ENCODE results near the gene MAP1B. TPM values are rescaled to one million over a fixed set of nuclear protein-coding genes. Genes with fewer than 3 reads are reported as not detected.

Gene MAP1B
- total RNA-seq, 1 donor from 2014 or later, result 58.6 TPM

- Mint-ChIP-seq H3K4me1 (ENCODE audit: low read depth) (peaks cover 5% of the 10 kb centered on the region), H3K36me3 (ENCODE audit: insufficient read depth) (peaks cover 2% of the 10 kb centered on the region), H3K27me3 (no peaks in the 10 kb centered on the region), H3K9me3 (ENCODE audit: low read depth) (no peaks in the 10 kb centered on the region), H3K27ac (no peak overlapping the region), H3K4me3 (ENCODE audit: low read depth) (no peak overlapping the region)
- no peak for DNase-seq (ENCODE audit: low spot score, unreplicated experiment)
- TF ChIP-seq CTCF (IDR thresholded peaks at IDR 0.05; ENCODE audit: unreplicated experiment), result no peak
These were observed 144.1 kb downstream of the MAP1B start for GRCh38 chr5:72251386-72251785.

- H3K4me3 Mint-ChIP-seq (ENCODE audit: low read depth), result no peak overlapping the region
- DNase-seq (ENCODE audit: low spot score, unreplicated experiment), result no peak
- peaks cover 2% of the 10 kb centered on the region for H3K36me3 Mint-ChIP-seq (ENCODE audit: insufficient read depth)
- no peak for TF ChIP-seq CTCF (IDR thresholded peaks at IDR 0.05; ENCODE audit: unreplicated experiment)
- peaks cover 5% of the 10 kb centered on the region for H3K4me1 Mint-ChIP-seq (ENCODE audit: low read depth)
- H3K27ac Mint-ChIP-seq, result no peak overlapping the region
- H3K27me3 Mint-ChIP-seq, result no peaks in the 10 kb centered on the region
- H3K9me3 Mint-ChIP-seq (ENCODE audit: low read depth), result no peaks in the 10 kb centered on the region
These were observed 144.7 kb downstream of the MAP1B start for GRCh38 chr5:72252008-72252407.

- DNase-seq (ENCODE audit: low spot score, unreplicated experiment), result no peak
- Mint-ChIP-seq H3K9me3 (ENCODE audit: low read depth) (no peaks in the 10 kb centered on the region), H3K4me3 (ENCODE audit: low read depth) (no peak overlapping the region), H3K27me3 (no peaks in the 10 kb centered on the region), H3K36me3 (ENCODE audit: insufficient read depth) (peaks cover 5% of the 10 kb centered on the region), H3K27ac (no peak overlapping the region), H3K4me1 (ENCODE audit: low read depth) (peaks cover 5% of the 10 kb centered on the region)
- no peak for TF ChIP-seq CTCF (IDR thresholded peaks at IDR 0.05; ENCODE audit: unreplicated experiment)
These were observed 145.4 kb downstream of the MAP1B start for GRCh38 chr5:72252574-72253155.

- no peaks in the 10 kb centered on the region for H3K27me3 Mint-ChIP-seq
- peaks cover 3% of the 10 kb centered on the region for H3K36me3 Mint-ChIP-seq (ENCODE audit: insufficient read depth)
- no peaks in the 10 kb centered on the region for H3K9me3 Mint-ChIP-seq (ENCODE audit: low read depth)
- peaks cover 5% of the 10 kb centered on the region for H3K4me1 Mint-ChIP-seq (ENCODE audit: low read depth)
- TF ChIP-seq CTCF (IDR thresholded peaks at IDR 0.05; ENCODE audit: unreplicated experiment), result no peak
- H3K27ac Mint-ChIP-seq, result no peak overlapping the region
- DNase-seq (ENCODE audit: low spot score, unreplicated experiment), result no peak
- no peak overlapping the region for H3K4me3 Mint-ChIP-seq (ENCODE audit: low read depth)
These were observed 148.0 kb downstream of the MAP1B start for GRCh38 chr5:72255237-72255636.

GRCh38 chr5:72255670-72256069 is 148.4 kb downstream of the MAP1B start:
- no peaks in the 10 kb centered on the region for H3K9me3 Mint-ChIP-seq (ENCODE audit: low read depth)
- no peak overlapping the region for H3K27ac Mint-ChIP-seq
- no peak for DNase-seq (ENCODE audit: low spot score, unreplicated experiment)

More at GRCh38 chr5:72255670-72256069, 148.4 kb downstream of the MAP1B start:
- Mint-ChIP-seq H3K4me3 (ENCODE audit: low read depth) (no peak overlapping the region), H3K36me3 (ENCODE audit: insufficient read depth) (peaks cover 3% of the 10 kb centered on the region), H3K4me1 (ENCODE audit: low read depth) (peaks cover 5% of the 10 kb centered on the region), H3K27me3 (no peaks in the 10 kb centered on the region)
- TF ChIP-seq CTCF (IDR thresholded peaks at IDR 0.05; ENCODE audit: unreplicated experiment), result no peak

Measured in progenitor cell of endocrine pancreas (in vitro differentiated cells).